HEK293 (cell line): ENCODE results near the gene ARHGAP26.

Experiments
- CTCF ChIA-PET: fragments of 350-600 bp; formaldehyde crosslinking; extraction: SDS; loops from one replicate; lab custom pipeline; 2021; ENCODE audit warnings: antibody characterized with exemption; lab: Yijun Ruan, JAX
- POLR2A ChIA-PET: fragments of 300-600 bp; formaldehyde crosslinking; extraction: SDS; loops from one replicate; lab custom pipeline; 2020; ENCODE audit warnings: antibody characterized with exemption, inconsistent platforms; lab: Yijun Ruan, JAX
- H3K27ac ChIP-seq: fragments of 200-500 bp; sonication (Bioruptor generic); 2 replicates; pipeline ENCODE4 v1.5.1; 2014; ENCODE audit warnings: low read depth, low read length, control low read depth, inconsistent platforms; ENCODE audit errors: extremely low read depth
- H3K36me3 ChIP-seq, 2 experiments: fragments of 200-500 bp in 1 of 2; sonication (Bioruptor generic) in 1 of 2; 1 replicate in 1 of 2; 2 replicates in 1 of 2; pipeline ENCODE4 v1.5.1; 2014 to 2017; ENCODE audit warnings: inconsistent platforms in 2 of 2, low read length in 2 of 2; ENCODE audit not compliant: control insufficient read depth in 2 of 2, insufficient read depth in 1 of 2
- H3K4me1 ChIP-seq: fragments of 200-500 bp; sonication (Bioruptor generic); 2 replicates; pipeline ENCODE4 v1.5.1; 2014; ENCODE audit warnings: mild to moderate bottlenecking, low read length, inconsistent platforms; ENCODE audit not compliant: control insufficient read depth, insufficient read depth
- H3K4me3 ChIP-seq: 2 replicates; pipeline ENCODE4 v1.5.1; 2011; ENCODE audit warnings: low read depth, mild to moderate bottlenecking, control low read depth, low read length, moderate library complexity
- H3K9me3 ChIP-seq: fragments of 200-500 bp; sonication (Bioruptor generic); 2 replicates; pipeline ENCODE4 v1.5.1; 2014; ENCODE audit warnings: low read depth, low read length, inconsistent platforms; ENCODE audit not compliant: control insufficient read depth, insufficient read depth
- IKZF3 ChIP-seq: fragments of 450-650 bp; IDR thresholded peaks from 2 replicates; pipeline ENCODE4 v1.5.0; 2018; ENCODE audit warnings: missing biosample characterization, mild to moderate bottlenecking, missing genetic modification characterization, moderate library complexity
- PRDM10 ChIP-seq: fragments of 450-650 bp; formaldehyde crosslinking; IDR thresholded peaks from 2 replicates; pipeline ENCODE4 v1.5.1; 2016; ENCODE audit warnings: missing biosample characterization, missing genetic modification characterization
- SP7 ChIP-seq: fragments of 450-650 bp; formaldehyde crosslinking; IDR thresholded peaks from 2 replicates; pipeline ENCODE4 v1.5.1; 2016; ENCODE audit warnings: missing biosample characterization, missing genetic modification characterization
- ZFHX2 ChIP-seq: fragments of 450-650 bp; formaldehyde crosslinking; conservative IDR thresholded peaks from 2 replicates; pipeline ENCODE4 v1.5.1; 2016; ENCODE audit warnings: missing biosample characterization, missing genetic modification characterization
- ZNF645 ChIP-seq: fragments of 450-650 bp; formaldehyde crosslinking; IDR thresholded peaks from 2 replicates; pipeline ENCODE4; 2016; ENCODE audit warnings: missing biosample characterization, missing genetic modification characterization
- ZNF664 ChIP-seq: fragments of 450-650 bp; formaldehyde crosslinking; IDR thresholded peaks from 2 replicates; pipeline ENCODE4 v1.5.1; 2016; ENCODE audit warnings: missing biosample characterization, missing genetic modification characterization
- TF ChIP-seq, protein P1 (sequence below): fragments of 450-650 bp; formaldehyde crosslinking; IDR thresholded peaks from 2 replicates; pipeline ENCODE4 v1.5.1; 2016; ENCODE audit warnings: missing biosample characterization, missing genetic modification characterization
- TF ChIP-seq, protein P2 (sequence below): fragments of 450-650 bp; formaldehyde crosslinking; IDR thresholded peaks from 2 replicates; pipeline ENCODE4 v1.5.1; 2016; ENCODE audit warnings: missing biosample characterization, missing genetic modification characterization
- TF ChIP-seq, protein P3 (sequence below): fragments of 450-650 bp; formaldehyde crosslinking; IDR thresholded peaks from 2 replicates; pipeline ENCODE4 v1.5.1; 2016; ENCODE audit warnings: missing biosample characterization, missing genetic modification characterization
- TF ChIP-seq, protein P4 (sequence below): fragments of 450-650 bp; IDR thresholded peaks from 2 replicates; pipeline ENCODE4 v1.5.1; 2018; ENCODE audit warnings: missing biosample characterization, missing genetic modification characterization
- TF ChIP-seq, protein P5 (sequence below): fragments of 450-650 bp; formaldehyde crosslinking; IDR thresholded peaks from 2 replicates; pipeline ENCODE4 v1.5.1; 2016; ENCODE audit warnings: missing biosample characterization, missing genetic modification characterization
- TF ChIP-seq, protein P6 (sequence below): fragments of 450-650 bp; formaldehyde crosslinking; IDR thresholded peaks from 2 replicates; pipeline ENCODE4 v1.5.1; 2016; ENCODE audit warnings: missing biosample characterization, missing genetic modification characterization

The ARHGAP26 gene

GRCh38 chr5:143006501-143006900, 236.3 kb downstream of the ARHGAP26 start:
- no peak overlapping the region for H3K27ac ChIP-seq
- H3K4me1 ChIP-seq: peaks cover 2% of the 10 kb centered on the region; the same call in 1 of the 2 replicates
- TF ChIP-seq, protein P1, sequence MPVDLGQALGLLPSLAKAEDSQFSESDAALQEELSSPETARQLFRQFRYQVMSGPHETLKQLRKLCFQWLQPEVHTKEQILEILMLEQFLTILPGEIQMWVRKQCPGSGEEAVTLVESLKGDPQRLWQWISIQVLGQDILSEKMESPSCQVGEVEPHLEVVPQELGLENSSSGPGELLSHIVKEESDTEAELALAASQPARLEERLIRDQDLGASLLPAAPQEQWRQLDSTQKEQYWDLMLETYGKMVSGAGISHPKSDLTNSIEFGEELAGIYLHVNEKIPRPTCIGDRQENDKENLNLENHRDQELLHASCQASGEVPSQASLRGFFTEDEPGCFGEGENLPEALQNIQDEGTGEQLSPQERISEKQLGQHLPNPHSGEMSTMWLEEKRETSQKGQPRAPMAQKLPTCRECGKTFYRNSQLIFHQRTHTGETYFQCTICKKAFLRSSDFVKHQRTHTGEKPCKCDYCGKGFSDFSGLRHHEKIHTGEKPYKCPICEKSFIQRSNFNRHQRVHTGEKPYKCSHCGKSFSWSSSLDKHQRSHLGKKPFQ (tag by site-specific recombination): no peak
- H3K4me3 ChIP-seq: no peak overlapping the region
- POLR2A ChIA-PET: no interaction called here
- CTCF ChIA-PET: no interaction called here
- no peaks in the 10 kb centered on the region for H3K9me3 ChIP-seq
- H3K36me3 ChIP-seq: no peaks in the 10 kb centered on the region

- H3K36me3 ChIP-seq: no peaks in the 10 kb centered on the region
- POLR2A ChIA-PET: no interaction called here
- TF ChIP-seq, protein P2, sequence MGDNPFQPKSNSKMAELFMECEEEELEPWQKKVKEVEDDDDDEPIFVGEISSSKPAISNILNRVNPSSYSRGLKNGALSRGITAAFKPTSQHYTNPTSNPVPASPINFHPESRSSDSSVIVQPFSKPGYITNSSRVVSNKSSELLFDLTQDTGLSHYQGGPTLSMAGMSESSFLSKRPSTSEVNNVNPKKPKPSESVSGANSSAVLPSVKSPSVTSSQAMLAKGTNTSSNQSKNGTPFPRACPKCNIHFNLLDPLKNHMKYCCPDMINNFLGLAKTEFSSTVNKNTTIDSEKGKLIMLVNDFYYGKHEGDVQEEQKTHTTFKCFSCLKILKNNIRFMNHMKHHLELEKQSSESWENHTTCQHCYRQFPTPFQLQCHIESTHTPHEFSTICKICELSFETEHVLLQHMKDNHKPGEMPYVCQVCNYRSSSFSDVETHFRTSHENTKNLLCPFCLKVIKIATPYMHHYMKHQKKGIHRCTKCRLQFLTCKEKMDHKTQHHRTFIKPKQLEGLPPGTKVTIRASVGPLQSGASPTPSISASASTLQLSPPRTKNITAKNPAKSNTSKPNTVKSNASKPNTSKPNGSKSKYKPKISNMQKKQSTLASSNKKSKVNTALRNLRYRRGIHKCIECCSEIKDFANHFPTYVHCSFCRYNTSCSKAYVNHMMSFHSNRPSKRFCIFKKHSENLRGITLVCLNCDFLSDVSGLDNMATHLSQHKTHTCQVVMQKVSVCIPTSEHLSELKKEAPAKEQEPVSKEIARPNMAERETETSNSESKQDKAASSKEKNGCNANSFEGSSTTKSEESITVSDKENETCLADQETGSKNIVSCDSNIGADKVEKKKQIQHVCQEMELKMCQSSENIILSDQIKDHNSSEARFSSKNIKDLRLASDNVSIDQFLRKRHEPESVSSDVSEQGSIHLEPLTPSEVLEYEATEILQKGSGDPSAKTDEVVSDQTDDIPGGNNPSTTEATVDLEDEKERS (tag by site-specific recombination): no peak
- no peak for TF ChIP-seq ZNF645 (tag by site-specific recombination)
- TF ChIP-seq, protein P3, sequence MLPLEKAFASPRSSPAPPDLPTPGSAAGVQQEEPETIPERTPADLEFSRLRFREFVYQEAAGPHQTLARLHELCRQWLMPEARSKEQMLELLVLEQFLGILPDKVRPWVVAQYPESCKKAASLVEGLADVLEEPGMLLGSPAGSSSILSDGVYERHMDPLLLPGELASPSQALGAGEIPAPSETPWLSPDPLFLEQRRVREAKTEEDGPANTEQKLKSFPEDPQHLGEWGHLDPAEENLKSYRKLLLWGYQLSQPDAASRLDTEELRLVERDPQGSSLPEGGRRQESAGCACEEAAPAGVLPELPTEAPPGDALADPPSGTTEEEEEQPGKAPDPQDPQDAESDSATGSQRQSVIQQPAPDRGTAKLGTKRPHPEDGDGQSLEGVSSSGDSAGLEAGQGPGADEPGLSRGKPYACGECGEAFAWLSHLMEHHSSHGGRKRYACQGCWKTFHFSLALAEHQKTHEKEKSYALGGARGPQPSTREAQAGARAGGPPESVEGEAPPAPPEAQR: no peak
- TF ChIP-seq PRDM10 (tag by site-specific recombination): no peak
- no peak for TF ChIP-seq IKZF3 (tag by site-specific recombination)
- H3K9me3 ChIP-seq: no peaks in the 10 kb centered on the region
- no peak overlapping the region for H3K27ac ChIP-seq
- H3K4me1 ChIP-seq: peaks cover 2% of the 10 kb centered on the region; the same call in 1 of the 2 replicates
- CTCF ChIA-PET: interaction anchor here (0.6 to 1.0 kb wide), 3 partner anchors 192 to 669 kb away, joined by 3 to 4 read pairs (median 3); no protein-coding TSS in a partner anchor
- no peak overlapping the region for H3K4me3 ChIP-seq
Measured at GRCh38 chr5:143008032-143008431, 237.9 kb downstream of the ARHGAP26 start.

- POLR2A ChIA-PET: no interaction called here
- H3K4me1 ChIP-seq: peaks cover 2% of the 10 kb centered on the region; the same call in 1 of the 2 replicates
- peak; percentile 25 for TF ChIP-seq ZFHX2 (tag by site-specific recombination)
- TF ChIP-seq, protein P4, sequence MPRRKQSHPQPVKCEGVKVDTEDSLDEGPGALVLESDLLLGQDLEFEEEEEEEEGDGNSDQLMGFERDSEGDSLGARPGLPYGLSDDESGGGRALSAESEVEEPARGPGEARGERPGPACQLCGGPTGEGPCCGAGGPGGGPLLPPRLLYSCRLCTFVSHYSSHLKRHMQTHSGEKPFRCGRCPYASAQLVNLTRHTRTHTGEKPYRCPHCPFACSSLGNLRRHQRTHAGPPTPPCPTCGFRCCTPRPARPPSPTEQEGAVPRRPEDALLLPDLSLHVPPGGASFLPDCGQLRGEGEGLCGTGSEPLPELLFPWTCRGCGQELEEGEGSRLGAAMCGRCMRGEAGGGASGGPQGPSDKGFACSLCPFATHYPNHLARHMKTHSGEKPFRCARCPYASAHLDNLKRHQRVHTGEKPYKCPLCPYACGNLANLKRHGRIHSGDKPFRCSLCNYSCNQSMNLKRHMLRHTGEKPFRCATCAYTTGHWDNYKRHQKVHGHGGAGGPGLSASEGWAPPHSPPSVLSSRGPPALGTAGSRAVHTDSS (tag by site-specific recombination): peak; percentile 64
- TF ChIP-seq, protein P5, sequence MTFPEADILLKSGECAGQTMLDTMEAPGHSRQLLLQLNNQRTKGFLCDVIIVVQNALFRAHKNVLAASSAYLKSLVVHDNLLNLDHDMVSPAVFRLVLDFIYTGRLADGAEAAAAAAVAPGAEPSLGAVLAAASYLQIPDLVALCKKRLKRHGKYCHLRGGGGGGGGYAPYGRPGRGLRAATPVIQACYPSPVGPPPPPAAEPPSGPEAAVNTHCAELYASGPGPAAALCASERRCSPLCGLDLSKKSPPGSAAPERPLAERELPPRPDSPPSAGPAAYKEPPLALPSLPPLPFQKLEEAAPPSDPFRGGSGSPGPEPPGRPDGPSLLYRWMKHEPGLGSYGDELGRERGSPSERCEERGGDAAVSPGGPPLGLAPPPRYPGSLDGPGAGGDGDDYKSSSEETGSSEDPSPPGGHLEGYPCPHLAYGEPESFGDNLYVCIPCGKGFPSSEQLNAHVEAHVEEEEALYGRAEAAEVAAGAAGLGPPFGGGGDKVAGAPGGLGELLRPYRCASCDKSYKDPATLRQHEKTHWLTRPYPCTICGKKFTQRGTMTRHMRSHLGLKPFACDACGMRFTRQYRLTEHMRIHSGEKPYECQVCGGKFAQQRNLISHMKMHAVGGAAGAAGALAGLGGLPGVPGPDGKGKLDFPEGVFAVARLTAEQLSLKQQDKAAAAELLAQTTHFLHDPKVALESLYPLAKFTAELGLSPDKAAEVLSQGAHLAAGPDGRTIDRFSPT: no peak
- TF ChIP-seq, protein P6, sequence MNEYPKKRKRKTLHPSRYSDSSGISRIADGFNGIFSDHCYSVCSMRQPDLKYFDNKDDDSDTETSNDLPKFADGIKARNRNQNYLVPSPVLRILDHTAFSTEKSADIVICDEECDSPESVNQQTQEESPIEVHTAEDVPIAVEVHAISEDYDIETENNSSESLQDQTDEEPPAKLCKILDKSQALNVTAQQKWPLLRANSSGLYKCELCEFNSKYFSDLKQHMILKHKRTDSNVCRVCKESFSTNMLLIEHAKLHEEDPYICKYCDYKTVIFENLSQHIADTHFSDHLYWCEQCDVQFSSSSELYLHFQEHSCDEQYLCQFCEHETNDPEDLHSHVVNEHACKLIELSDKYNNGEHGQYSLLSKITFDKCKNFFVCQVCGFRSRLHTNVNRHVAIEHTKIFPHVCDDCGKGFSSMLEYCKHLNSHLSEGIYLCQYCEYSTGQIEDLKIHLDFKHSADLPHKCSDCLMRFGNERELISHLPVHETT (tag by site-specific recombination): no peak
- TF ChIP-seq SP7 (tag by site-specific recombination): no peak
- no peak for TF ChIP-seq ZNF664 (tag by site-specific recombination)
Measured at GRCh38 chr5:143008809-143009521, 238.8 kb downstream of the ARHGAP26 start.

More at GRCh38 chr5:143008809-143009521, 238.8 kb downstream of the ARHGAP26 start:
- Histone ChIP-seq H3K36me3 (no peaks in the 10 kb centered on the region), H3K4me3 (no peak overlapping the region), H3K27ac (no peak overlapping the region), H3K9me3 (no peaks in the 10 kb centered on the region)
- CTCF ChIA-PET: interaction anchor here (0.5 to 1.1 kb wide), 6 partner anchors 49 to 1182 kb away, joined by 3 to 5 read pairs (median 4); no protein-coding TSS in a partner anchor
